ENCODE measurements around the gene SPNS1. TPM values are rescaled to one million over a fixed set of nuclear protein-coding genes. Genes with fewer than 3 reads are reported as not detected.
"Not testable (repeated sequence)": the region's sequence is repeated elsewhere in the genome, so short reads cannot be mapped to it uniquely, and the experiment has no call there.

The SPNS1 gene, protein sequence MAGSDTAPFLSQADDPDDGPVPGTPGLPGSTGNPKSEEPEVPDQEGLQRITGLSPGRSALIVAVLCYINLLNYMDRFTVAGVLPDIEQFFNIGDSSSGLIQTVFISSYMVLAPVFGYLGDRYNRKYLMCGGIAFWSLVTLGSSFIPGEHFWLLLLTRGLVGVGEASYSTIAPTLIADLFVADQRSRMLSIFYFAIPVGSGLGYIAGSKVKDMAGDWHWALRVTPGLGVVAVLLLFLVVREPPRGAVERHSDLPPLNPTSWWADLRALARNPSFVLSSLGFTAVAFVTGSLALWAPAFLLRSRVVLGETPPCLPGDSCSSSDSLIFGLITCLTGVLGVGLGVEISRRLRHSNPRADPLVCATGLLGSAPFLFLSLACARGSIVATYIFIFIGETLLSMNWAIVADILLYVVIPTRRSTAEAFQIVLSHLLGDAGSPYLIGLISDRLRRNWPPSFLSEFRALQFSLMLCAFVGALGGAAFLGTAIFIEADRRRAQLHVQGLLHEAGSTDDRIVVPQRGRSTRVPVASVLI
- 55.3 and 61.3 TPM in 2 replicates for total RNA-seq (2022)
- percentile 60 among the genes with signal in this experiment for Bru-seq, nascent RNA
- BruChase-seq, experiment 1, labeled RNA remaining after a 2-hour chase, result percentile 84 among the genes with signal in this experiment
- percentile 95 among the genes with signal in this experiment for BruChase-seq, experiment 2, labeled RNA remaining after a 6-hour chase
- long read RNA-seq, transcript SPNS1-203 (11 exons, 2,027 nt), result minor isoform, 15 of 246 reads
- long read RNA-seq, transcript SPNS1-202 (13 exons, 2,102 nt), result minor isoform, 11 of 246 reads
- long read RNA-seq, transcript SPNS1-201 (12 exons, 2,208 nt), result major isoform, 141 of 246 reads
- long read RNA-seq, transcript SPNS1-207 (13 exons, 1,979 nt), result minor isoform, 14 of 246 reads
- long read RNA-seq, partial matches to known transcripts, result 28 of 246 reads
- long read RNA-seq, other reads (novel, unspliced or antisense), result 37 of 246 reads

DNA sequence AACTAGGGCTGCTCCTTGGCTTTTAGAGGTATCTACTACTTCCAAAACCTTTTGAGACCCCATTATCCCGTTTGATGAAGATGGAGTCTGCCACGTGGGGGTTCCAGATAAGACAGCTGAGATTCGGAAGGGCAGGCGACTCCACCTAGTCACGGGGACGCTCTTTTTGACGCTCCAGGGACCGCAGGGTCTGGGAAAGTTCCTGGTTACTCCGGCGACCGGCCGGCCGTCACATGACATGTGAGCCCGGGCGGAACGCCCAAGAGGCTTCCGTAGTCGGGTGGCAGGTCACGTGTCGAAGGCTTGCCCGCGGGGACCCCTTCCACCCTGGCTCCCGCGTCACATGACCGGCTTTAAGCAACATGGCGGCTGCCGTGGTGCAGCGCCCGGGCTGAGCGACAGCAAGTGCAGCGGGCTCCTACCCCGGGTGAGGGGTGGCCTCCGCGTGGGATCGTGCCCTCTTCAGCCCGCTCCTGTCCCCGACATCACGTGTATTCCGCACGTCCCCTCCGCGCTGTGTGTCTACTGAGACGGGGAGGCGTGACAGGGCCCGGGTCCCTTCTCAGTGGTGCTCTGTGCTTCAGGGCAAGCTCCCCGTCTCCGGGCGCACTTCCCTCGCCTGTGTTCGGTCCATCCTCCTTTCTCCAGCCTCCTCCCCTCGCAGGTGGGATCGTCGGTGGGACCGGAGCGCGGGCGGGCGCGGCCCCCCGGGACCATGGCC lies at the start of gene SPNS1:
Gene SPNS1 (plus strand): TSS at position 342 of the 721 bp plus-strand sequence. CDS start 374 bp downstream, at position 716.
- intact Hi-C loops (cut with micrococcal nuclease; ENCODE audit: unreplicated experiment), result loop anchor here (5.0 kb wide), 1 partner anchor 1093 kb away; the partner anchor contains the start of gene ALDOA
- Histone ChIP-seq H3K9me3 (no peaks in the 10 kb centered on the region), H3K4me3 (ENCODE audit: low read depth, low read length) (peak within 1 kb of the TSS; percentile 98), H3K36me3 (ENCODE audit: control insufficient read depth, insufficient read depth, low read length) (no peaks in the 10 kb centered on the region), H3K4me1 (0 out of 2 replicates have a peak, but pooled peaks cover 6% of the 10 kb centered on the region), H3K27me3 (replicated peaks; ENCODE audit: control insufficient read depth, insufficient read depth, low read length) (no peaks in the 10 kb centered on the region)
- ChIA-PET POLR2A (interaction anchor here (0.6 kb wide), 1 partner anchor 854 kb away, joined by 7 read pairs; no protein-coding TSS in a partner anchor), CTCF (interaction anchor here (0.7 kb wide), 1 partner anchor 19 kb away, joined by 3 read pairs; no protein-coding TSS in a partner anchor)
- peak; percentile 95 for DNase-seq
- Mint-ChIP-seq H3K4me3 (ENCODE audit: unreplicated experiment) (peak within 1 kb of the TSS; percentile 97), H3K36me3 (ENCODE audit: insufficient read depth, unreplicated experiment) (peaks cover 19% of the 10 kb centered on the region), H3K9me3 (ENCODE audit: unreplicated experiment) (no peaks in the 10 kb centered on the region), H3K4me1 (ENCODE audit: low read depth, unreplicated experiment) (peaks cover 13% of the 10 kb centered on the region), H3K27me3 (ENCODE audit: insufficient read depth, unreplicated experiment) (no peaks in the 10 kb centered on the region), H3K27ac (ENCODE audit: unreplicated experiment) (peak within 1 kb of the TSS; percentile 96)
- BruUV-seq (replicated peaks), result no TSS peak
- TF ChIP-seq, protein P1, sequence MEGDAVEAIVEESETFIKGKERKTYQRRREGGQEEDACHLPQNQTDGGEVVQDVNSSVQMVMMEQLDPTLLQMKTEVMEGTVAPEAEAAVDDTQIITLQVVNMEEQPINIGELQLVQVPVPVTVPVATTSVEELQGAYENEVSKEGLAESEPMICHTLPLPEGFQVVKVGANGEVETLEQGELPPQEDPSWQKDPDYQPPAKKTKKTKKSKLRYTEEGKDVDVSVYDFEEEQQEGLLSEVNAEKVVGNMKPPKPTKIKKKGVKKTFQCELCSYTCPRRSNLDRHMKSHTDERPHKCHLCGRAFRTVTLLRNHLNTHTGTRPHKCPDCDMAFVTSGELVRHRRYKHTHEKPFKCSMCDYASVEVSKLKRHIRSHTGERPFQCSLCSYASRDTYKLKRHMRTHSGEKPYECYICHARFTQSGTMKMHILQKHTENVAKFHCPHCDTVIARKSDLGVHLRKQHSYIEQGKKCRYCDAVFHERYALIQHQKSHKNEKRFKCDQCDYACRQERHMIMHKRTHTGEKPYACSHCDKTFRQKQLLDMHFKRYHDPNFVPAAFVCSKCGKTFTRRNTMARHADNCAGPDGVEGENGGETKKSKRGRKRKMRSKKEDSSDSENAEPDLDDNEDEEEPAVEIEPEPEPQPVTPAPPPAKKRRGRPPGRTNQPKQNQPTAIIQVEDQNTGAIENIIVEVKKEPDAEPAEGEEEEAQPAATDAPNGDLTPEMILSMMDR (IDR thresholded peaks at IDR 0.05; ENCODE audit: insufficient read depth in 1 of 2, low read depth in 1 of 2, low read length in 1 of 2, severe bottlenecking in 1 of 2, unreplicated experiment in 1 of 2), result no peak

DNA sequence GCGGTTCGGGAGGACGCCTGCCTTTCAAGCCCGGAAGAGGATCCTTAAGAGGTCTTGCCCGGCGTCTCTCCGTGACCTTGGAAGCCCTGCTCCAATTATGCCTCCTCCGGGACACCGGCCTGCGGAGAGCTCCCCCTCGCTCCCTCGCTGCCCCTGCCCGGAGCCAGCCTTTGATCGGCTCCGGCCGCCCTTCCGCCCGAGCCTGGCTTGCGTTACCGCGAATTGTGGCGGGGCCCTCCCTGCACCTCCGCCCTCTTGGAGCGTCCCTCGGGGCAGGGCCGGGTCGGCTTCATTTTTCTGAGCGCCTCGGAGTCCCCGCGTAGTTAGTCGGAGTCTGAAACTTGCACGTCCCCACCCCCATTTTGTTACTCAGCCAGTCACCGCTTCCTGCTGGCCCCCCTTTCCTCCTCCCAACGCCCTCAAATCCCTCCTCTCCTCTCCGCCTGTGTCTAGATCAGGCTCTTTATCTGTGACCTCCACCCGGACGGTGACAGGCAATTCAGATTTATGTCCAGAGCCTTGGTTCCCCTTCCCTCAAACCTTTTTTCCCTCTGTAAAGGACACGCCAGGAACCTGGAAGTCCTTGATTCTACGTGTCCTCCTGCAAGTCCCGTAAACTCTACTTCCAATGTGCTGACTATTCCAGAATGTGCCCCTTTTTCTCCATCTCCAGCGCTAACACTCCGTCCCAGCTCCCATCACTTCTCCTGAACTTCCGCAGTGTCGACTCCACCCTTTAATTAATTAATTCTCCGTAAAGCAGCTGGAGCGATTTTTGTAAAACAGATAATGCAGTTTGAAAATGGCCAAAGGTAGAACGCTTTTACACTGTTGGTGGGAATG lies 49.0 kb upstream of the SPNS1 start:
- Histone ChIP-seq H3K9me3 (no peaks in the 10 kb centered on the region), H3K27me3 (replicated peaks; ENCODE audit: control insufficient read depth, insufficient read depth, low read length) (no peaks in the 10 kb centered on the region), H3K36me3 (ENCODE audit: control insufficient read depth, insufficient read depth, low read length) (no peaks in the 10 kb centered on the region), H3K4me1 (peaks cover 11% of the 10 kb centered on the region), H3K4me3 (ENCODE audit: low read depth, low read length) (peak overlapping the region; percentile 84)
- POLR2A ChIA-PET, result interaction anchor here (0.6 to 1.1 kb wide), 2 partner anchors 18 to 926 kb away, joined by 3 to 4 read pairs; no protein-coding TSS in a partner anchor
- Mint-ChIP-seq H3K27ac (ENCODE audit: unreplicated experiment) (peak overlapping the region; percentile 94), H3K36me3 (ENCODE audit: insufficient read depth, unreplicated experiment) (peaks cover 22% of the 10 kb centered on the region), H3K4me1 (ENCODE audit: low read depth, unreplicated experiment) (peaks cover 14% of the 10 kb centered on the region), H3K27me3 (ENCODE audit: insufficient read depth, unreplicated experiment) (no peaks in the 10 kb centered on the region), H3K4me3 (ENCODE audit: unreplicated experiment) (peak overlapping the region; percentile 95), H3K9me3 (ENCODE audit: unreplicated experiment) (no peaks in the 10 kb centered on the region)
- TF ChIP-seq, protein P1 (IDR thresholded peaks at IDR 0.05; ENCODE audit: insufficient read depth in 1 of 2, low read depth in 1 of 2, low read length in 1 of 2, severe bottlenecking in 1 of 2, unreplicated experiment in 1 of 2), result no peak
- intact Hi-C loops (cut with micrococcal nuclease; ENCODE audit: unreplicated experiment), result loop anchor here (1.0 kb wide), 1 partner anchor 20 kb away; no protein-coding TSS in a partner anchor
- peak in 1 of 2 experiments; percentile 86 for DNase-seq
- CTCF ChIA-PET, result no interaction called here
- TSS peak; percentile 88 for BruUV-seq (replicated peaks)

DNA sequence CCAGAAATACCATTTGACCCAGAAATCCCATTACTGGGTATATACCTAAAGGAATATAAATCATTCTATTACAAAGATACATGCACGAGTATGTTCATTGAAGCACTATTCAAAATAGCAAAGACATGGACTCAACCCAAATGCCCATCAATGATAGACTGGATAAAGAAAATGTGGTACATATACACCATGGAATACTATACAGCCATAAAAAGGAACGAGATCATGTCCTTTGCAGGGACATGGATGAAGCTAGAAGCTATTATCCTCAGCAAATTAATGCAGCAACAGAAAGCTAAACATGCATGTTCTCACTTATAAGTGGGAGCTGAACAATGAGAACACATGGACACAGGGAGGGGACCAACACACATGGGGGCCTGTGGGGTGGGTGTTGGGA lies 48.3 kb upstream of the SPNS1 start:
- H3K27me3 Mint-ChIP-seq (ENCODE audit: insufficient read depth, unreplicated experiment); H3K27me3 ChIP-seq (replicated peaks; ENCODE audit: control insufficient read depth, insufficient read depth, low read length); H3K9me3 ChIP-seq; POLR2A ChIA-PET; DNase-seq; BruUV-seq (replicated peaks); CTCF ChIA-PET; H3K36me3 ChIP-seq (ENCODE audit: control insufficient read depth, insufficient read depth, low read length); intact Hi-C loops (cut with micrococcal nuclease; ENCODE audit: unreplicated experiment); H3K9me3 Mint-ChIP-seq (ENCODE audit: unreplicated experiment): not testable (repeated sequence)
- H3K4me3 Mint-ChIP-seq (ENCODE audit: unreplicated experiment), result peak overlapping the region; percentile 95
- Histone ChIP-seq H3K4me1 (peaks cover 11% of the 10 kb centered on the region), H3K4me3 (ENCODE audit: low read depth, low read length) (peak overlapping the region; percentile 84)
- peak overlapping the region; percentile 94 for H3K27ac Mint-ChIP-seq (ENCODE audit: unreplicated experiment)
- H3K4me1 Mint-ChIP-seq (ENCODE audit: low read depth, unreplicated experiment), result peaks cover 10% of the 10 kb centered on the region
- peaks cover 18% of the 10 kb centered on the region for H3K36me3 Mint-ChIP-seq (ENCODE audit: insufficient read depth, unreplicated experiment)

Measured in Caco-2 (cell line).